Nephron progenitor cell (in vitro differentiated cells): ENCODE results near the gene GPHA2.

ENCODE experiments used
- DNase-seq: peaks from one replicate; pipeline ENCODE4 v3.0.0; 2021
- H3K27ac Mint-ChIP-seq: 2 replicates; pipeline ENCODE4 v1.8.0; 2021; ENCODE audit warnings: mild to moderate bottlenecking, moderate library complexity, mixed read lengths
- H3K27me3 Mint-ChIP-seq: 2 replicates; pipeline ENCODE4 v1.8.0; 2021; ENCODE audit warnings: mild to moderate bottlenecking, low read depth, mixed read lengths; ENCODE audit not compliant: poor library complexity
- H3K36me3 Mint-ChIP-seq: 2 replicates; pipeline ENCODE4 v1.8.0; 2021; ENCODE audit warnings: low read depth, mixed read lengths
- H3K4me1 Mint-ChIP-seq: 2 replicates; pipeline ENCODE4 v1.8.0; 2021; ENCODE audit warnings: mixed read lengths
- H3K4me3 Mint-ChIP-seq: 2 replicates; pipeline ENCODE4 v1.8.0; 2021; ENCODE audit warnings: mild to moderate bottlenecking, moderate library complexity, mixed read lengths
- H3K9me3 Mint-ChIP-seq: 2 replicates; pipeline ENCODE4 v1.8.0; 2021; ENCODE audit warnings: mild to moderate bottlenecking, moderate library complexity, mixed read lengths
- TF ChIP-seq, protein P1 (sequence below): fragments of 200-600 bp; sonication (generic); IDR thresholded peaks from 2 replicates; pipeline ENCODE4 v1.5.0; 2021; ENCODE audit warnings: antibody characterized with exemption

GPHA2 gene

DNA sequence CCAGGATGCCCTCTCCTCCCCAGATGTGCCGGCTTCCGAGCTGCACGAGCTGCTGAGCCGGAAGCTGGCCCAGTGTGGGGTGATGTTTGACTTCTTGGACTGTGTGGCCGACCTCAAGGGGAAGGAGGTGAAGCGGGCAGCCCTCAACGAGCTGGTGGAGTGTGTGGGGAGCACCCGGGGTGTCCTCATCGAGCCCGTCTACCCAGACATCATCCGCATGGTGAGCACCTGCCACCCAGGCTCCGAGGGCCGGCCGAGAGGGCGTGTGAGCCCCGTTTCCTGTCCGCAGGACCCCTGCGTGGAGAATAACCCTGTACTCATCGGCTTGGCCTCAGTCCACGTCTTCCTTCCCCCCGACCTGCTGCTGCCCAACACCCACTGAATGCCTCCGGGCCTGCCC, 9.0 kb downstream of the GPHA2 start:
- TF ChIP-seq, protein P1, sequence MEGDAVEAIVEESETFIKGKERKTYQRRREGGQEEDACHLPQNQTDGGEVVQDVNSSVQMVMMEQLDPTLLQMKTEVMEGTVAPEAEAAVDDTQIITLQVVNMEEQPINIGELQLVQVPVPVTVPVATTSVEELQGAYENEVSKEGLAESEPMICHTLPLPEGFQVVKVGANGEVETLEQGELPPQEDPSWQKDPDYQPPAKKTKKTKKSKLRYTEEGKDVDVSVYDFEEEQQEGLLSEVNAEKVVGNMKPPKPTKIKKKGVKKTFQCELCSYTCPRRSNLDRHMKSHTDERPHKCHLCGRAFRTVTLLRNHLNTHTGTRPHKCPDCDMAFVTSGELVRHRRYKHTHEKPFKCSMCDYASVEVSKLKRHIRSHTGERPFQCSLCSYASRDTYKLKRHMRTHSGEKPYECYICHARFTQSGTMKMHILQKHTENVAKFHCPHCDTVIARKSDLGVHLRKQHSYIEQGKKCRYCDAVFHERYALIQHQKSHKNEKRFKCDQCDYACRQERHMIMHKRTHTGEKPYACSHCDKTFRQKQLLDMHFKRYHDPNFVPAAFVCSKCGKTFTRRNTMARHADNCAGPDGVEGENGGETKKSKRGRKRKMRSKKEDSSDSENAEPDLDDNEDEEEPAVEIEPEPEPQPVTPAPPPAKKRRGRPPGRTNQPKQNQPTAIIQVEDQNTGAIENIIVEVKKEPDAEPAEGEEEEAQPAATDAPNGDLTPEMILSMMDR: no peak
- Mint-ChIP-seq H3K4me1 (peaks cover 28% of the 10 kb centered on the region), H3K9me3 (no peaks in the 10 kb centered on the region), H3K36me3 (peaks cover 15% of the 10 kb centered on the region), H3K27ac (no peak overlapping the region), H3K27me3 (peaks cover 14% of the 10 kb centered on the region), H3K4me3 (no peak overlapping the region)
- DNase-seq: no peak

DNA sequence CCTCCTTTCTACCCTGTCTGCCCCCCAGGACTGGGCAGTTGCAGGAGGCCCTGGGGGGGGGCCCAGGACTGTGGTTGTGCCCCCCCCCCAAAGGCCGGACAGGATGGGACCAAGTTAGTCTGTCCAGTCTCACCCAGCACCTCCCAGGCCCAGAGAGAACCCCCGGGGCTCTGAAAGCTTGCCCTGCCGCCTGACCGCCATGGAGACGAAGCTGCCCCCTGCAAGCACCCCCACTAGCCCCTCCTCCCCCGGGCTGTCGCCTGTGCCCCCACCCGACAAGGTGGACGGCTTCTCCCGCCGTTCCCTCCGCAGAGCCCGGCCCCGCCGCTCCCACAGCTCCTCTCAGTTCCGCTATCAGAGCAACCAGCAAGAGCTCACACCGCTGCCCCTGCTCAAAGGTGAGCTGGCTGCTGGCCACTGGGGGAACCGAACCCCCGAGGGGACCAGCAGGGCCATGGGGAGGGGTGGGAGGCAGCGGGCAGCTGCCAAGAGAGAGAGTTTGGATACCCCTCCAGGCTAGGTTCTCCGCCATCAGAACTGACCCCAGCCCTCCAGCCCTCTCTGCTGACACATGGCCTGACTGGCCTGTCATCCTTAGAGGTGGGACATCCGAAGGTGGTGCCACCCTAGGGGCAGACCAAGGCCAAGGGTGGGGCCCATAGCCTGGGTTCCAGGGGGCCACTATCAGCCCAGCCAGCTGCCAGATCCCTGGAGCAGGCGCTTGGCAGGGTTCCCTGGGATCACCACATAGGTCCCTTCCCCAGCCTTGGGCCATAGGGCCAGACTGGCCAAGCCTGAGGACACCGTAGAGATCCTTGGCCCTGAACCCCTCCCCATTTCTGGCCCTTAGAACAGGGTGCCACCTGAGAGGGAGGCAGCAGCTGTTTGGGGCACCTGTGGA, 9.9 kb downstream of the GPHA2 start:
- Mint-ChIP-seq H3K36me3 (peaks cover 12% of the 10 kb centered on the region), H3K27me3 (peaks cover 14% of the 10 kb centered on the region), H3K4me1 (peaks cover 35% of the 10 kb centered on the region), H3K4me3 (peak overlapping the region; percentile 95), H3K9me3 (no peaks in the 10 kb centered on the region), H3K27ac (no peak overlapping the region)
- no peak for DNase-seq
- TF ChIP-seq, protein P1: no peak

DNA sequence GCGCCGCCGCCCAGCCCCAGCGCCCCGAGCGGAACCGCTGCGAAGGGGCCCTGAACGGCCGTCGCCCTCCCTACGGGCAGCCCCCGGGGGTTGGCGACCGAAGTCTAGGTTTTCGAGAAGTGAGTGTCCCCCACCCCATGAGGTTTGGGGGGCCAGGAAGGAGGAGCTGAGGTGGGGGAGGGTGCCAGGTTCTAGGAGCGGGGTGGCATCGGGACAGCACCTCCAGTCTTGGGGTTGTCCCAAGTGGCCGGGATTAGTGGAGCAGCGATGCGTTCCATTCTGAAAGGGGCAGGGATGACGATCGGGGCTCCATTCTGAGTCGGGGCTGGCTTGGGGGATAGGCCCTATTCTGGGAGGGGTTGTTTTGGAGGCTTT, 10.8 kb downstream of the GPHA2 start:
- Mint-ChIP-seq H3K36me3 (peaks cover 4% of the 10 kb centered on the region), H3K27ac (no peak overlapping the region)
- TF ChIP-seq, protein P1: no peak

DNA sequence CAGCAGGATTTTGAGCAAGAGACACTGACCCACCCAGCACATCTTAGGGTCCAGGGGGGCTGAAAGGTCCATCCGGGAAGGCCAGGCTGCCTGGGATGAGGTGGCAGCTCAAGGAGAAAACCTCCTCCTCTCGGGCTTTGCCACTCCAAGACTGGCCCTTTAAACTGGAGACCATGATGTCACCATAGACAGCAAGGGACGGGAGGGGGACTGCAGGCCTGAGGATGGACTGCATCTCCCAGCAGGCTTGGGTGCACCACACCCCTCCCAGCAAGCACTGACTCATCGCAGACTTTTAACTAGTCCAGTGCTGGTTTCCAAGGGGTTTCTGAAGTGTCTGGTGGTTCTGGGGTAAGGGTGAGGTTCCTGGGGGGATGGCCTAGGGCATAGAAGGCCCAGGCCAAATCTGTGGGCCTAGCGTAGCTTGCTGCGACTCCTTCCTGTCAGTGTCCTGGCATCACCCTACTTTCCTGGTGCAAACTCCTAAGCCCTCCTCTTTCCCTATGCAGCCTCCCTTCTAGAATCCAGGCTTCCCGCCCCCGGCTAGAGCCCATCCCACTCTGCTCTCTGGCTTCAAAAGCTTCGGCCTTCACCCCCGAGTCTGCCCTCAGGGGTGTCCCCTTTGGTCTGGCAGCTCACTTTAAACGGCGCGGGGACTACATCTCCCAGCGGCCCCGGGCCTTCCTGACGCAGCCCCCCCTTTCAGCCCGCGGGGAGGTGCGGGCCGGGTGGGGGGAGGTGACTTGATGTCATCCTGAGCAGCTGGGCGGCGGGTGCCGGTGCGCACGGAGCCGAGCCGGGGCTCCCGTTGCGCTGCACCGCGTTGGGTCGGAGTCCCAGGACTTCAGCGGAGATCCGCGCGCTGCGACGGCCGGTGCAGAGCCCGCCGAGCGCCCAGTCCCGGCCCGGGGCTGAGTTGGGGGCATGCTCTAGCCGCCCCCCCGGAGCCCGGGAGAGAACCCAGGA, 11.5 kb downstream of the GPHA2 start, which contains the start of gene PPP2R5B:
Gene PPP2R5B, plus strand, starts transcription at position 746 of the 966 bp plus-strand sequence. CDS start 1,046 bp downstream, outside the sequence.
- H3K4me3 Mint-ChIP-seq: peak within 1 kb of the TSS; percentile 95
- DNase-seq: peak; percentile 82
- H3K4me1 Mint-ChIP-seq: peaks cover 49% of the 10 kb centered on the region
- H3K27ac Mint-ChIP-seq: peak within 1 kb of the TSS; percentile 99
- H3K27me3 Mint-ChIP-seq: peaks cover 18% of the 10 kb centered on the region
- TF ChIP-seq, protein P1: no peak
- no peaks in the 10 kb centered on the region for H3K9me3 Mint-ChIP-seq
- H3K36me3 Mint-ChIP-seq: peaks cover 4% of the 10 kb centered on the region

More for the DNA sequence above, 10.8 kb downstream of the GPHA2 start:
- Mint-ChIP-seq H3K27me3 (peaks cover 14% of the 10 kb centered on the region), H3K4me1 (peaks cover 42% of the 10 kb centered on the region), H3K4me3 (peak overlapping the region; percentile 95), H3K9me3 (no peaks in the 10 kb centered on the region)
- DNase-seq: no peak

DNA sequence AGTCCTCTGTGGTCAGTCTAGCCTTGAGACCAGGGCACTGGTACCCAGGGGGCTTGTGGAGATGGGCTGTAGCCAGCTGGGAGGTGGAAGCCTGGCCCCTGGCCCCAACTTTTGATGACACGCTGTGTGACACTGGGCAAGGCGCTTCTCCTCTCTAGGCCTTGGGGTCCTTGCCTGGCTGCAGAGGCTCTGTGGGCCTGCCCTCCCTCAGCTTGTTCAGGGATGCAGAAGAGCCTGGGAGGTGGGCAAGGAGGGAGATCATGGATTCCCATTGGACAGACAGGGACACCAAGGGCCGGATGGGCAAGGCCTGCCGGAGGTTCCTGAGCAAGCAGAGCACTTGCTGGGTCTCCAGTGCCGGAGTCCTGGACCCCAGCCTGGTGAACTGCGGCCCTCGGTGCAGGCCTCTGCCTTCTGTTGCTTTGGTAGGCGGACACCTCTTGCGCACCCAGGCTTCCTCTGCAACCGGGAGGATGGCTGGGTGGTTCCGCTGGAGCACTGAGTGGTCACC, 12.5 kb downstream of the GPHA2 start:
- TF ChIP-seq, protein P1: no peak
- peak overlapping the region; percentile 95 for H3K4me3 Mint-ChIP-seq

More for the DNA sequence above, 12.5 kb downstream of the GPHA2 start:
- no peak for DNase-seq
- no peaks in the 10 kb centered on the region for H3K9me3 Mint-ChIP-seq
- H3K4me1 Mint-ChIP-seq: peaks cover 50% of the 10 kb centered on the region
- no peak overlapping the region for H3K27ac Mint-ChIP-seq
- H3K27me3 Mint-ChIP-seq: peaks cover 15% of the 10 kb centered on the region
- H3K36me3 Mint-ChIP-seq: peaks cover 4% of the 10 kb centered on the region
